Stimulated activated naive CD8-positive, alpha-beta T cell treated with anti-CD3 and anti-CD28 coated beads, Interleukin-15, Interleukin-2, amounts not matched to agents 100 U/mL and 50 U/mL, for 24 hours (primary cell): ENCODE results near the gene ALDH1A2.
"Not testable (repeated sequence)": the region's sequence is repeated elsewhere in the genome, so short reads cannot be mapped to it uniquely, and the experiment has no call there.

Experiments used
- ATAC-seq: fragments of 150-1000 bp; cut with Tn5 transposase; one replicate; pipeline ENCODE4 v1.10.0; 2021
- DNase-seq: peaks from one replicate; pipeline ENCODE4 v3.0.0; 2021

ALDH1A2 gene

GRCh38 chr15:58065445-58066041, at the start of gene ALDH1A2:
TSS of gene ALDH1A2 (minus strand) at chr15:58065711. CDS start at chr15:58065650, 61 bp downstream.
- ATAC-seq (no peak), DNase-seq (peak; percentile 5)

GRCh38 chr15:58114812-58115211, 49.3 kb upstream of the ALDH1A2 start:
- DNase-seq (no peak), ATAC-seq (no peak)

DNA sequence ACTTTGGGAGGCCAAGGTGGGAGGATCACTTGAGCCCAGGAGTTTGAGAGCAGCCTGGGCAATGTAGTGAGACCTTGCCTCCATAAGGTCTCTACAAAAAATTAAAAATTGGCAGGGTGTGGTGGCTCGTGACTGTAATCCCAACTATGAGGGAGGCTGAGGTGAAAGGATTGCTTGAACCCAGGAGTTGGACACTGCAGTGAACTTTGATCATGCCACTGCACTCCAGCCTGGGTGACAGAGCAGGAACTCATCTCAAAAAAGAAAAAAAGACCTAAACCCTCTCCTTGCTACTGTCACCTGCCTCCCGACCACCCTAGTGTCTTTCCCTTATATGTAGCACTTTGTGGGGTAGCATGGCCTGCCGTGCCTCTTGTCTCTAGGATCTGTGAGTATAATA, 48.9 kb upstream of the ALDH1A2 start:
- no peak for ATAC-seq
- DNase-seq, result no peak

DNA sequence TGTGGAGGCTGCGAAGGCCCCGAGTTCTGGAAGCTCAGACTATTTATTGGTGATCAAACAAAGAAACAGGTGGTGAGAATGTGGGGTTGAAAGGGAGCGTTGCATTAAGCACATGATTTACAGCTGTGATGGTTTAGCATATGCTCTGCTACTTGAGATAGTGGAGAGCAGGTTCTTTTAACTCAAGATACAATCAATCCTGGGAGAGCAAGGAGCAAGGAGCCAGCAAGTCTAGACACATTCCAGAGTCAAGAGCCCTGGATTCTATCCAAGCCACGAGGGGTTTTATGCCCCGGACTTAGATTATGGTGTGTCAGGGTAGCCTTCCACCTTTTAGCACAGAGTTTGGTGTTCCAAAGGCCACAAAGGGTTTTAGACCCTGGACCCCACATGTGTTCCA, 47.8 kb upstream of the ALDH1A2 start:
- ATAC-seq, DNase-seq: not testable (repeated sequence)

- ATAC-seq (no peak), DNase-seq (no peak)
Observed at GRCh38 chr15:58111718-58112104, 46.2 kb upstream of the ALDH1A2 start.

DNA sequence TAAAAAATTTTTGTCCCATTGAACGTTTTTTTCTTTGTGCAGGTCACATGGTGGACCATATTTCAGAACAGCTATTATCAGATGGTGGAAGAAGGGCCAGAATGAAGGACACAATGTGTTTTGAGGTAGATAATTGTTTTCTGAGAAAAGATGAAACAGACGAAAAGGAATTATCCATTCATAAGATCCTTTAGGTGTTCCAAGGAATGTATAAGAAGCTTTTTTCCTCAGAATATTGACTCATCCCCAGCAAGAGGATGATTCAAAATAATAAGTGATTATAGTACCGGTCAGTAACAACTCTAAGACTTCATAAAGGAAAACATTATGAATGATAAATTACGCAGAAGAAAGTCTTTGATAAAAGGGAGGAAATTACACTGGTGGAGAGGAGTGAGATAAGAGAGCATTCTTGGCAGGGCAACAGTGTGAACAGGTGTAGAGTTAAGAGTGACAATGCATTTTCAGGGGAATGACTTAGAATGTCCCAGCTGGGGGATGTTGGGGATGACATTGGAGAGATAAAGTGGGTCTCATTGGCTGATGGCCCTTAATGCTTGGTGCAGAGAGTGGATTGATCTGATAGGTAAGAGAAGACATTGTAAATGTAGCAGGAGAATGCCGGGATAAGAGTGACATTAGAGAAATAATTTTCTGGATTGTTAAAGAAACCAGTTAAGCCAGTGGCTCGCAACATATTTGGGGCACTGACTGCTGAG, 45.6 kb upstream of the ALDH1A2 start:
- no peak for DNase-seq
- no peak for ATAC-seq

- ATAC-seq (no peak), DNase-seq (no peak)
Observed at GRCh38 chr15:58109419-58109818, 43.9 kb upstream of the ALDH1A2 start.

DNA sequence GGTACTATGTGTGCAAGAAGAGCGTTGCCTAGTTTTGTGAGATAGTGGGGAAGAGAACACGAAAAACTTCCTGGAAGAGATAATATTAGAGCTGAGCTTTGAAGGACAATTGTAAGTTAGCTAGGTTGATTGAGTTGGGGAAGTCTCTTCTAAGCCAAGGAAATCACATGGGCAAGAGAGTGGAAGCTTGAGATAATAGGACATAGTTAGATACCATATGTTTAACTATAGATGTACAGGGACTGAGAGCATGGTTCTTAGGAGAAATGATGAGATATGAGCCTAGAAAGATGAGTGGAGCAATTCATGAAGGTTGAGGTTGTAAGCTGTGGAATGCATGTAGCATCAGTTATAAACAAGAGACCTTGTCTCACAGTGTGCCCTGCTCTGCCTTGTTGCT, 42.6 kb upstream of the ALDH1A2 start:
- ATAC-seq, result no peak
- DNase-seq, result no peak

GRCh38 chr15:58103482-58103881, 38.0 kb upstream of the ALDH1A2 start:
- ATAC-seq, result no peak
- DNase-seq, result no peak

DNA sequence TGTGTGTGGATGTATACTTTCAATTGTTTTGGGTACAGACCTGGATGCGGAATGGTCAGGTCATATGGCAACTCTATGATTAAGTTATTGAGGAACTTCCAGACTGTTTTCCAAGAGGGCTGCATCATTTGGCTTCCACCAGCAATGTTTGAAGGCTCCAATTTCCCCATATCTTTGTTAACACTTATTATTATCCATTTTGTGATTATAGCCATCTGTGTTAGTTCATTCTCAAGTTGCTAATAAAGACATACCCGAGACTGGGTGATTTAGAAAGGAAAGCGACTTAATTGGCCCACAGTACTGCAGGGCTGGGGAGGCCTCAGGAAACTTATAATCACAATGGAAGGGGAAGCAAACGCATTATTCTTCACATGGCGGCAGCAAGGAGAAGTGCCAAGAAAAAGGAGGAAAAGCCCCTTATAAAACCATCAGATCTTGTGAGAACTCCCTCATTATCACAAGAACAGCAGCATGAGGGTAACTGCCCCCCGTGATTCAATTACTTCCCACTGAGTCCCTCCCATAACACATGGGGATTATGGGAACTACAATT, 31.1 kb upstream of the ALDH1A2 start:
- no peak for ATAC-seq
- DNase-seq, result no peak

DNA sequence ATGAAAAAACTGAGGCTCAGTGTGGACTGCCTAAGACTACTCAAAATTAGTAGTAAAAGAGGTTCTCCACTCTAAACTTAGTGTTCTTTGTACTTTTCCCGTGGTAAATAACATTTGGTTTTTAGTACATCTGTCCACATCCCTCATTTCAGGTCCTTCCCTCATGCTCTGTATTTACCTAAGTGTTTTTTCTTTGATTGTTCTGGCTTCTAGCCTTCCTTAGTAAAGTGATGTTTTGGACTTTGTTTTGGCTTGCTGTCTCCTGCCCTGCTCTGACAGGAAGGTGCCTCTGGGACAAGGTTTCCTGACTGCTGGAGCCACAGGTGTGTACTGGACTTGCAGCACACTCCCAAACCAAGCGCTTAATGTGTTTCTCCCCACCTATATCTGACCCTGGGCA, 29.9 kb upstream of the ALDH1A2 start:
- ATAC-seq (no peak), DNase-seq (no peak)

GRCh38 chr15:58087871-58088270, 22.4 kb upstream of the ALDH1A2 start:
- DNase-seq, result no peak
- ATAC-seq, result no peak

DNA sequence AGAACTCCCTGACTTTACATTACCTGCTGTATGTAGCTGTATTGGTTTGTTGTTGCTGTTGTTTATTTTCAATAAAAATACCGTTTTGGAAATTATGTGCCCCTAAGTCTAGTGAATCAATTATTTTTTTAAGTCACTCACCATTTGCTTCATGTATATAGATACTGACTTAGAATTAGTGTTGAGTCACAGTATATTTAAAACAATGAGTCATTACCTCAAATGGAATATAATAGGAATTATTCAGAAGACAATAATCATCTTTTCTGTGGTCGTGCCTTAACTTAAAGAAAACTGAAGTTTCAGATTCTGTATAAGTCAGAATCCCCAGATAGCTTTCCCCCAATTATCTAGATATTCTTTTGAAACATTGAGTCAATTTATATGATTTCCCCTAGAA, 21.0 kb upstream of the ALDH1A2 start:
- DNase-seq, result no peak
- peak; percentile 49 for ATAC-seq

GRCh38 chr15:58083526-58083925, 18.0 kb upstream of the ALDH1A2 start:
- no peak for ATAC-seq
- no peak for DNase-seq

DNA sequence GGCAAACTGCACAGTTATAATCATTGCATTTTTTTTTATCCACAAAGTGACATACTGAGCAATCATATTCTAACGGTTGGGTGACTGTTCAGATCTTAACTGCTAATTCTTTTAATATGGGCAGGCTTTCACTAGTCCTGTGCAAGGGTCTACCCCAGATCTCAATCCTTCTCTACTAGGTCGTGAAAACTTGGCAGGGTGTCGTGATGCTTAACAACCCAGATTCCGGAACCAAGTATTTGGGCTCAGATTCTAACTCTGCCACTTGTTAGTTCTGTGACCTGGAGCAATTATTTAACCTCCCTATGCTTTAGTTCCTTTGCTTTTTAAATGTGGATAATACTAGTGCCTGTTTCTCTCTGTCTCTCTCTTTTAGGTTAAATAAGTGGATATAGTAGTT, 16.4 kb upstream of the ALDH1A2 start:
- ATAC-seq (no peak), DNase-seq (no peak)

GRCh38 chr15:58081456-58081855, 15.9 kb upstream of the ALDH1A2 start:
- ATAC-seq, result no peak
- no peak for DNase-seq

GRCh38 chr15:58080959-58081358, 15.4 kb upstream of the ALDH1A2 start:
- DNase-seq, ATAC-seq: not testable (repeated sequence)

DNA sequence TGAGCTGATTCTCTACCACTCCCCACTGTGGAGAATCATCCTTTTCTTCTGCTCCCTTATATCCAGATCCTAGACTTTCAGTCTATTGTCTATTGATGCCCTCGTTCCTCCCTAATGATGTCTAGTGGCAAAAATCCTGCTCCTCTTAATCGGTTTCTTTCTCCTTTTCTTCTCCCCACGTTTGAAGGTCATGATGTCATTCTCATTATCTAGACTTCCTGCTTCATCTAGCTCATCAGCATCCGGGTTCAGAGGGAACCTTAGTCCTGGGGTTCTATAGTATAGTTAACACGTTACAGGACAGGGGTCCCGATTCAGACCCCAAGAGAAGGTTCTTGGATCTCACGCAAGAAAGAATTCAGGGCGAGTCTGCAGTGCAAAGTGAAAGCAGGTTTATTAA, 14.9 kb upstream of the ALDH1A2 start:
- DNase-seq (no peak), ATAC-seq (no peak)

- no peak for ATAC-seq
- no peak for DNase-seq
Observed at GRCh38 chr15:58078591-58078990, 13.1 kb upstream of the ALDH1A2 start.

DNA sequence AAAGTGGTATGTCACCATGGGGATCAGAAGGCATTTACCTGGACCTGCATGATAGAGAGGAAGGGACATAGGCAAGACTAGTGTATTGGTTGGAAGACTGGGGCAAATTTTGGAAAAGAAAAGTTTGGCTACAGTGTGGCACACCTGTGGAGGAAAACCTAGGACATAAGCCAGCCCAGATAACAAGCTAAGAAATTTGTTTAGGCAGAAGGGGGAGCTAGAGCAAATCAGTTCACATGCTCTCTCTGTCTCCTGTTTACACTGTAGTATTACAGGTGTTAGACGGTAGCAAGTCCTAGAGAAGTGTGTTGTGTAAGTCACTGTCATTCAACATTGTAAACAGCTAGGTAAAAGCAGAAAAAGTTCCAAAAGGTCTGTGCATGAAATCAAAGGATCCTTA, 11.9 kb upstream of the ALDH1A2 start:
- ATAC-seq, result no peak
- no peak for DNase-seq

DNA sequence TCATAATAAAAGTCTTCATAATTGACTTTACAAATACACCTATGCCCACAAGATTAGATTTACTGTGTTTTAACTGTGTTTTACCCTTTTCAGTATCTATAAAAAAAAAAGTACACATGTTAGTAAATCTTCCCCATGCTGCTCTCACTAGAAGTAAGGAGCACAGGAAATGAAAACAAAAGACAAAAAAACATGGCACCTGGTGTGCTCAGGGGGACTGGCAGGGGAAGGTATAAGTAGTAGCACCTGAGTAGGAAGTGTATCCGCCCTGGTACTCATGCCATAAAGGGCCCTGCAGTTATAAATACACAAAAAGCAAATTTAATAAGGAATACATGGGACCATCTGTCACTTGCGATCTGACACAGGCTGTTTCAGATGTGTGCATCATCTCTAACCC, 8.9 kb upstream of the ALDH1A2 start:
- no peak for DNase-seq
- ATAC-seq, result no peak

DNA sequence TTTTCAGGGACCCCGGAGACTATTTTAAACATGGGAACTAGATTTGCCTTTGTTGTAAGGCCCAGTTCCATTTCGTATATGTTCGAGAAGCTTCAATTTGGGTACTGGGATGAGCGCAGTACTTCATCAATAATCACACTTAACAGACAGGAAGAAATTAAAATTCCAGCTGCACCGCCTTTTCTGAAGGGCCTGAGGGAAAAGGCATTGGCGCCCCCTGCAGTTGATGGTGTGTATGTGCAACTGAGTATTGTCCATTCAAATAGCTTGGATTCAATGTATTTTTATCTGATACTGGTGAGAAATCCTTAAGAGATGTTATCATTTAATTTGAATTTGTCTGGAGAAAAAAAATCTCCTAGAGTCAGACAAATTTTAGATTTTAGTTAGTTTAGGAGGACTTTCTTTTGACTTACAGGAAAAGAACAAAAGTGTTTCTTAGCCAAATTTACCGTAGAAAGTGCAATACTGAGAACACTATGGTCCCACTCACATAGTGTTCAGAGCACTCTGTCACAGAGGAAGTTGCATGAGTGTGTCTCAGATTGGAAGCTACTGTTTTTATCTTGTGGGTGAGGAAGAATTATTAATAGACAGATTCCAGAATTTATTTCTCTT, 5.4 kb upstream of the ALDH1A2 start:
- ATAC-seq, result no peak
- peak; percentile 64 for DNase-seq

DNA sequence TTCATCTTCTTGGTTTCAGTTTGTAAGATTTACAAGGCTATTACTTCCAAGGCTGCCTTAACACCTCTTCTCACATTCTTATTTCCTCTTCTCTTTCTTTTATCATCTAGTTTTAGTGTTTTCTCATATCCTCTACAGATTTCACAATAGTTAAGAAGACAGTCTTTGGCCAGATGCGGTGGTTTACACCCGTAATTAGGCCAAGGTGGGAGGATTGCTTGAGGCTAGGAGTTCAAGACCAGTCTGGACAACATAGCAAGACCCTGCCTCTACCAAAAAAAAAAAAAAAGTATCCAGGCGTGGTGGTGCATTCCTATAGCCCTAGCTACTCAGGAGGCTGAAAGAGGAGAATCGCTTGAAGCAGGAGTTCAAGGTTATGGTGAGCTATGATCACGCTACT, 3.5 kb upstream of the ALDH1A2 start:
- DNase-seq (no peak), ATAC-seq (no peak)
